Activated CD8-positive, alpha-beta memory T cell treated with anti-CD3 and anti-CD28 coated beads, Interleukin-2, amount 50 U/mL, for 1 hour (primary cell): Measurements from ENCODE around the gene PLD4.
"Not testable (repeated sequence)": the region's sequence is repeated elsewhere in the genome, so short reads cannot be mapped to it uniquely, and the experiment has no call there.

ENCODE experiments used
- DNase-seq: peaks from one replicate; pipeline ENCODE4 v3.0.0-alpha.2; 2020; ENCODE audit errors: extremely low read depth

Gene PLD4

GRCh38 chr14:104924421-104925213 lies at the start of gene PLD4:
PLD4 (plus strand) TSS chr14:104924879; CDS start chr14:104927141, 2,262 bp downstream.
- DNase-seq, result no peak

- DNase-seq, result no peak
Measured at GRCh38 chr14:104875412-104875751, 49.3 kb upstream of the PLD4 start.

GRCh38 chr14:104875811-104876210 lies 48.9 kb upstream of the PLD4 start:
- no peak for DNase-seq

- DNase-seq, result no peak
Measured at GRCh38 chr14:104876251-104876699, 48.4 kb upstream of the PLD4 start.

- no peak for DNase-seq
Measured at GRCh38 chr14:104877066-104877805, 47.4 kb upstream of the PLD4 start.

GRCh38 chr14:104877806-104878550 lies 46.7 kb upstream of the PLD4 start:
- DNase-seq, result no peak

- no peak for DNase-seq
Measured at GRCh38 chr14:104878582-104878981, 46.1 kb upstream of the PLD4 start.

GRCh38 chr14:104879201-104879982 lies 45.3 kb upstream of the PLD4 start:
- DNase-seq, result no peak

- DNase-seq, result no peak
Measured at GRCh38 chr14:104879983-104880565, 44.6 kb upstream of the PLD4 start.

GRCh38 chr14:104880584-104881210 lies 44.0 kb upstream of the PLD4 start:
- DNase-seq, result no peak

GRCh38 chr14:104881369-104881979 lies 43.2 kb upstream of the PLD4 start:
- DNase-seq, result no peak

GRCh38 chr14:104882325-104882973 lies 42.2 kb upstream of the PLD4 start:
- no peak for DNase-seq

- DNase-seq, result no peak
Measured at GRCh38 chr14:104882991-104883660, 41.6 kb upstream of the PLD4 start.

GRCh38 chr14:104883681-104884361 lies 40.9 kb upstream of the PLD4 start:
- no peak for DNase-seq

- not testable (repeated sequence) for DNase-seq
Measured at GRCh38 chr14:104884381-104884780, 40.3 kb upstream of the PLD4 start.

- DNase-seq, result no peak
Measured at GRCh38 chr14:104885031-104885972, 39.4 kb upstream of the PLD4 start.

GRCh38 chr14:104885973-104886689 lies 38.5 kb upstream of the PLD4 start:
- DNase-seq, result no peak
